ENCODE data around the gene GRK5. TPM values are rescaled to one million over a fixed set of nuclear protein-coding genes. Genes with fewer than 3 reads are reported as not detected.

Gene GRK5
- total and polyA plus RNA-seq, 12 donors: 9.3 to 96.4 (median 21.5) TPM

GRCh38 chr10:119167041-119167440 is 40.3 kb upstream of the GRK5 start:
- 82 to 84% (median 84%) methylated on average over 8 of the region's 8 CpGs for WGBS, 4 donors
- peak overlapping the region in 2 of 5 donors; percentile 91 to 92 for H3K27ac ChIP-seq
- peaks cover 0 to 42% of the 10 kb centered on the region in 2 donors for H3K36me3 ChIP-seq (replicated peaks in 1 of 2)
- peaks cover 9 to 22% of the 10 kb centered on the region in 2 donors for H3K4me1 ChIP-seq (replicated peaks in 1 of 2)
- TF ChIP-seq POLR2A (IDR thresholded peaks at IDR 0.05): no peak
- TF ChIP-seq, protein P1, sequence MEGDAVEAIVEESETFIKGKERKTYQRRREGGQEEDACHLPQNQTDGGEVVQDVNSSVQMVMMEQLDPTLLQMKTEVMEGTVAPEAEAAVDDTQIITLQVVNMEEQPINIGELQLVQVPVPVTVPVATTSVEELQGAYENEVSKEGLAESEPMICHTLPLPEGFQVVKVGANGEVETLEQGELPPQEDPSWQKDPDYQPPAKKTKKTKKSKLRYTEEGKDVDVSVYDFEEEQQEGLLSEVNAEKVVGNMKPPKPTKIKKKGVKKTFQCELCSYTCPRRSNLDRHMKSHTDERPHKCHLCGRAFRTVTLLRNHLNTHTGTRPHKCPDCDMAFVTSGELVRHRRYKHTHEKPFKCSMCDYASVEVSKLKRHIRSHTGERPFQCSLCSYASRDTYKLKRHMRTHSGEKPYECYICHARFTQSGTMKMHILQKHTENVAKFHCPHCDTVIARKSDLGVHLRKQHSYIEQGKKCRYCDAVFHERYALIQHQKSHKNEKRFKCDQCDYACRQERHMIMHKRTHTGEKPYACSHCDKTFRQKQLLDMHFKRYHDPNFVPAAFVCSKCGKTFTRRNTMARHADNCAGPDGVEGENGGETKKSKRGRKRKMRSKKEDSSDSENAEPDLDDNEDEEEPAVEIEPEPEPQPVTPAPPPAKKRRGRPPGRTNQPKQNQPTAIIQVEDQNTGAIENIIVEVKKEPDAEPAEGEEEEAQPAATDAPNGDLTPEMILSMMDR (IDR thresholded peaks at IDR 0.05): no peak
- DNase-seq: no peak
- H3K9me3 ChIP-seq (replicated peaks in 1 of 3): no peaks in the 10 kb centered on the region
- intact Hi-C loops (cut with DNase I): no loop called here
- no peak overlapping the region for H3K4me3 ChIP-seq
- H3K27me3 ChIP-seq: no peaks in the 10 kb centered on the region

DNA sequence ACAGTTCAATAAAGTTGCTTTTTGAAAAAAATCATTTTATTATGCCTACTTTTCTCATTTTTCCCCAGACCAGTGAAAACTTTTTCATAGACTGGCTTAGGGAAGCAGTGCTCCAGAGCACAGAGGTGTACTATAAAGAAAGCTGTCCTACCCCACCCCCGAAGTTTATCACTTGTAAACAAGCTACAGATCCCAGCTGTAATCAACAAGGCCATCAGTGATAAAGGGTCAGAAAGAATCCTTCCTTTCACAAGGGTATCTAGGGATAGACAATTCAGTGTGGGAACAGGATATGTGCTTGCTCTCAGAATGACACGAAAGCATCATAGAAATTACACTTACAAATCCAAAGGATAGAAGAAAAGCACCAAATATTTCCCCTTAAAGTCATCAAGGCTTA is 33.3 kb upstream of the GRK5 start:
- Histone ChIP-seq H3K27me3 (no peaks in the 10 kb centered on the region), H3K36me3 (replicated peaks in 1 of 2) (peaks cover 0 to 53% of the 10 kb centered on the region in 2 donors), H3K27ac (no peak overlapping the region), H3K4me1 (replicated peaks in 1 of 2) (peaks cover 10 to 36% of the 10 kb centered on the region in 2 donors), H3K4me3 (no peak overlapping the region), H3K9me3 (replicated peaks in 1 of 3) (no peaks in the 10 kb centered on the region)
- TF ChIP-seq POLR2A (IDR thresholded peaks at IDR 0.05): no peak
- TF ChIP-seq, protein P1 (IDR thresholded peaks at IDR 0.05): no peak
- intact Hi-C loops (cut with DNase I): no loop called here
- DNase-seq: no peak
- 36 to 56% (median 48%) methylated on average over 2 of the region's 2 CpGs for WGBS, 4 donors

GRCh38 chr10:119176166-119176565 is 31.2 kb upstream of the GRK5 start:
- DNase-seq: no peak
- intact Hi-C loops (cut with DNase I): no loop called here
- no peak overlapping the region for H3K4me3 ChIP-seq
- H3K27ac ChIP-seq: no peak overlapping the region
- TF ChIP-seq POLR2A (IDR thresholded peaks at IDR 0.05): no peak
- TF ChIP-seq, protein P1 (IDR thresholded peaks at IDR 0.05): no peak
- 89 to 94% (median 92%) methylated on average over 6 of the region's 6 CpGs for WGBS, 4 donors
- H3K9me3 ChIP-seq (replicated peaks in 1 of 3): no peaks in the 10 kb centered on the region
- no peaks in the 10 kb centered on the region for H3K27me3 ChIP-seq
- peaks cover 0 to 34% of the 10 kb centered on the region in 2 donors for H3K36me3 ChIP-seq (replicated peaks in 1 of 2)
- peaks cover 10 to 37% of the 10 kb centered on the region in 2 donors for H3K4me1 ChIP-seq (replicated peaks in 1 of 2)

- peak overlapping the region in 4 of 5 donors; percentile 47 to 98 (median 88) for H3K27ac ChIP-seq
- peak in 2 of 7 donors; percentile 22 to 28 for DNase-seq
- no peaks in the 10 kb centered on the region for H3K27me3 ChIP-seq
- intact Hi-C loops (cut with DNase I): no loop called here
- no peaks in the 10 kb centered on the region for H3K9me3 ChIP-seq (replicated peaks in 1 of 3)
- 20 to 22% (median 21%) methylated on average over 21 of the region's 21 CpGs for WGBS, 4 donors
- H3K36me3 ChIP-seq (replicated peaks in 1 of 2): peaks cover 0 to 17% of the 10 kb centered on the region in 2 donors
- peaks cover 10 to 37% of the 10 kb centered on the region in 2 donors for H3K4me1 ChIP-seq (replicated peaks in 1 of 2)
- peak overlapping the region; percentile 20 to 89 (median 61) for H3K4me3 ChIP-seq
- TF ChIP-seq, protein P1 (IDR thresholded peaks at IDR 0.05): no peak
- no peak for TF ChIP-seq POLR2A (IDR thresholded peaks at IDR 0.05)
These were observed 29.5 kb upstream of the GRK5 start for GRCh38 chr10:119177708-119178371.
